SKM-1 (cell line): ENCODE measurements around the gene SUMF1.

Source experiments
- DNase-seq: peaks from one replicate; lab custom pipeline; 2025; ENCODE audit not compliant: unreplicated experiment; lab: John Stamatoyannopoulos, UW

SUMF1 gene

GRCh38 chr3:4497843-4498324 lies 30.8 kb upstream of the SUMF1 start:
- no peak for DNase-seq

DNA sequence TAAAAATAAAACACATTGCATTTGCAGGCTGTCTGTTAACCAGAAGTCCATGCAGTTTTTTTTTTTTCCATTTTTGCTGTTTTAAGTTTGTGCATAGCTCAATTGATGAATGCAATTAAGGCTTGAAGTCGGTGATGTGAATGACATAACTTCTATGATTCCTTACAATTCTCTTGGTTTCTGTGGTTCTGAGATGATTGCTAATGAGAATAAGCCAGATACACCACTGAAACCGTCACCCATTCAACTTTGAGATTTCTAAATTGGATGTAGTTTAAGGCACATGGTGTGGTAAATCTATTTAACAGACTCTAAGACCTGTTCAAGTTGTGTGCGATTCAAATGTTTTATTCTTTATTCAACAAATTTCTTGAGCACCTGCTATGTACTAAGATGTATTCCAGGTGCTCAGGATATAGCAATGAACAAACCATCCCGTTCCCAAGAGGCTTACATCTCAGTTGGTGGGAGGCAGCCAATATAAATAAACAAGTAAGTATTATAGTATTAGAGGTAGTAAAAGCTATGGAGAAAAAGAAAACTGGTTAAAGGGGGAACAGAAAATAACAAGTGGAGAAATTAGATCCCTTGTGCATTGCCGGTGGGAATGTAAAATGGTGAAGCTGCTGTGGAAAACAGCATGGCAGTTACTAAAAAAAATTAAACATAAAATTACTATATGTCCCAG lies 30.1 kb upstream of the SUMF1 start:
- no peak for DNase-seq

- no peak for DNase-seq
Measured at GRCh38 chr3:4496087-4496452, 29.0 kb upstream of the SUMF1 start.

DNA sequence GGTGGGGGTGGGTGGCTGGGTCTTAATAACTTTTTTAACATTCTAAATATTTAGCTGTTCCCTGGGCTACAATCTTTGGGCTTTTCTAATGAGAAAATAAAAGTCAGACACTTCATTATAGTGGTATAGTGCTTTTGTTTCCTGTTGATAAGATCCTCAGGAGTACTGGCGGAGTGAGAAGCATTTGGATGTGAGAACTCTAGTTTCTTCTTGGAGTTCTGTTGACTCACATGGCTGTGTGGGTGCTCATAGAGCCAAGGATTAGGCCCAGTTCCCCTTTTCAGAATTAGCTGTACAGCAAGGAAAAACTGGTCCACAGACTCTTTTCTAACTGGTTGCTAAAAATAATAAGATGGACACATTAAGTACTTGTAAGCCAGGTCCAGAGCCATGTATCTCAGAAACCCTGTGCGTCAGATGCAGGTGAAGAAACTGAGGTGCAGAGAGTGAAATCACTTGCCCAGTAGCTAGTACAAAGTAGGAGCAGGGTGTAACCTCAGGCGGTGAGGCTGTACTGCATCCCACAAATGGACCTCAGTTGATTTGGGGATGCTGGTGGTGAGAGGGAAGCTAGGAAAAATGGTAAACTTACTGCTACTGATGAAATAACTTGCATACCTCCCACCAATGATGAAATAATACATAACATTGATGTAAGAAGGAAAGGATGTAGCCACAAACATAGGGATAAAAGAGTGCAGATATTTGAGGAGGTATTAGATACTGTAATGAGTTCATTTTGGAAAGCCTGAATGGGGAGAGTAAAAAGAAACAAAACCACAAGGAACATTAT lies 28.4 kb upstream of the SUMF1 start:
- no peak for DNase-seq

DNA sequence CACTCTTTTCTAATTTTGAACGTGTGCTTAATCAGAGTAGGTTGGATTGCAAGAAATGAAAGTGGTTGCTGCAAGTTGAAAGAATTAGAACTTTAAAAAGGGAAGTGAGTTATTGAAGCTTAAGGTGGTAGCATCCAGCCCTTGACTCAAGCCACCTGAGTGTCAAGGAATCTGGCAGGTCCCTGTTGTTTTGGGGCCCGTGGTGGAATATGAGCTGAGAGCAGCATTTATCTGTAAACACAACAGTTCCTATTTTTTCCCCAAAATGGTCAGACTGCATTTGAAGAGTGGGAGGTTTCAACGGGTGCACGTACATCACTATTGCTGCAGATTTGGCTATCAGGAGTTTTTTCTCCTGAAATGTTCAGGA lies 27.8 kb upstream of the SUMF1 start:
- DNase-seq, result no peak

GRCh38 chr3:4493941-4494894 lies 27.1 kb upstream of the SUMF1 start:
- no peak for DNase-seq

DNA sequence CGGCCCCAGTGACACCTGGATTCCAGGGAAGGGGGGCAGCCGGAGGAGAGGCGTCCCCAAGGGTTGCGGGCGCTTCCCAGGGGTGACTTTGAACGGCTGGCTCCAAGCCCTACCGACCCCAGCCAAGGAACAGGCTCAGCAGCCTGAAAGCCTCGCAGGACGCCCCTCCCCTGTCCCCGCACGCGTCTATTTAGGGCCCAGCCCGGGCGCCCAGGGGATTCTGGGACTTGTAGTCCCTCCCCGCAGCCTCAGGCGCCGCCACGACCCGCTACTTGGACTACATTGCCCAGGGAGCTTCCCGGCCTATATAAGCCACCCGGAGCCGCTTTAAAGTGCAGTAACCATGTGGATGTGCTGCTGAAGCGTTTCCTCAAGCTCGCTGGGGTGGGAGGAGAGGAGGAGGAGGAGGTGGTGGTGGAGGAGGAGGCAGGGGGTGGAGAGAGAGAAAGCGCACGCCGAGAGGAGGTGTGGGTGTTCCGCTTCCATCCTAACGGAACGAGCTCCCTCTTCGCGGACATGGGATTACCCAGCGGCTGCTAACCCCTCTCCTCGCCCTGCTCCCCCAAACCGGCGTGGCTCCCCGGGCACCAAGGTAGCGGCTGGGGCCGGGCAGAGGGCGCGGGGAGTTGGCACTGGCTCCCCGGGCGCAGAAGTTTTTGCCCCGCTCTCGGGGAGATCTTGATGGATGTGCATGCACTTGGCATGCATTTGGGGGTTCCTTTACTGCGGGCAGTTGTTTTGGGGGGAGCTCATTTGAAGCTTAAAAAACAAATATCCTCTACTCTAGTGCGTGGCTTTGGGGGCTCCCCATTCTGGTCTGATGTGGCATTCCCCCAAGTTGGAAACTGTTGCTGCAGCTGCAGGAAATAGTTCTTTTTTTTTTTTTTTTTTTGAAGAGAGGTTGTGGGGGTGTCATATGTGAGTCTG lies 26.2 kb upstream of the SUMF1 start, which contains the start of gene ITPR1:
ITPR1 (plus strand) TSS at position 335 of the 927 bp plus-strand sequence. CDS start 23,144 bp downstream, outside the sequence.
- peak; percentile 97 for DNase-seq

DNA sequence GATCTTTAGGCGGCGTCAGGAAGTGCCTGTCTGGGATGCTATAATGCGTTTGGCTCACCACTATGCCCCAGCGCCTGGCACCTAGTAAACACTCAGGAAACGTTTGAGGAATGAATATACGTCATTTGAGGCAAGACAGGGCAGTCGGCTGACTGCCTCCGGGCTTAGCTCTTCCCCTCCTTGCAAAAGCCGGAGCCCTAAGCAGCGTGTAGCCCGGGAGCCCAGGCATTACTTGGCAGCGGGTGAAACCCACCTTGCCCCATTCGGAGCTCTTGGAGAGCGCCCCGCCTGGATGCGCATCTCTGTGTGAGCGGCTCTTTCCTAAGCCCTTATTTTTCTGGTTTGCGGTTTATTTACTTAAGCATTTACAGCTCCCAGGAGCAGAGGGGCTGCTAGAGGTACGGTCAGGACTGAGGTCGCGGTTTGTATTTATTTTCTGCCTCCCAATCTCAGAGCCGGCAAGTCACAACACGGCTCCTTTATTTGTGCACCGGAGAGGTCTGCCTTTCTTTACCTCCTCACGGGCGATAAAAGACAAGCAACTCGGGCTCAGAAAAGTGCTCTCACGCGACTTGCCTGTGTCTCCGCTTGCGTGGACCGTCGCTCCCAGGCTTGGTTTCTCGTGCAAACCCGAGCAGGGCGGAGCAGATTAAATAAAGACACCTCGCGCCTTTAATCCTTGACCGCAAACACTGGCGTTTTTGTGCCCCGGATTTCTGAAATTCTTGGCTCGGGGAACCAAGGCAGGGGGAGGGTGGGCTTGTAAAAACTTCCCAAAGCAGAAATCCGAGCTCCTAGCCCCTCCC lies 25.3 kb upstream of the SUMF1 start:
- peak; percentile 47 for DNase-seq

DNA sequence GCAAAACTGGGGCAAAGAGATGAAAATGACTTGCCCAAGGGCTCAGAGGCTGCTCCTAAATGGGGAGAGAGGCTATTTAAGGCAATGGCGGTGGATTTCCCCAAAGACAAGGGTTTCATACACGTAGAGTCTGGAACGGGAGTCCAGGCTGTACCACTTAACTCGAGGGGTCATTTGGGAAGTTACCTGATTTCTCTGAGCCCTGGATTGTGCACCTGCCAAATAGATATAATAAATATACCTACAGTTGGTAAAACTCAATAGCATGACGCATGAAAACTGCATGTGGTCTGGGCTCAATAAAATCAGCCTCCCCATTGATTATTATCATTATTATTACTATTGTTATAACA lies 24.8 kb upstream of the SUMF1 start:
- DNase-seq, result no peak

DNA sequence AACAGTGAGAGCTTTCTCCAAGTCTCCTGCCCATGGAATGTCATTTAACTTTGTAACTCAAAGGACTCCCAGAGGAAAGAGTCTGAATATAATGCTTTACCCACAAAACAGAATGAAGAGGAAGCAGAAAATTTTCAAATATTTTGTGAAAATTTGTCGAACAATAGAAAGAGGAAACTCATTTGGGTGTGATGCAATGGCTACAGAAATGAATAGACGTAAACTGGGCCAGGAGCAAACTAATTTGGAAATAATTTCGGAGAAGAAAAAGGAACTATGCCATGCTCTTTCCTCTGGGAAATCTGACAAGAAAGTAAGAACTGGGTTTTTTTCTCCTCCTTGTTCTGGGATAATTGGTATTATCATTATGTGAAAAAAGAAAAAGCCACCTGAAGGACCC lies 11.2 kb upstream of the SUMF1 start:
- peak; percentile 63 for DNase-seq

GRCh38 chr3:4476496-4476895 lies 9.4 kb upstream of the SUMF1 start:
- DNase-seq, result no peak

- DNase-seq, result no peak
Measured at GRCh38 chr3:4475804-4476203, 8.7 kb upstream of the SUMF1 start.

DNA sequence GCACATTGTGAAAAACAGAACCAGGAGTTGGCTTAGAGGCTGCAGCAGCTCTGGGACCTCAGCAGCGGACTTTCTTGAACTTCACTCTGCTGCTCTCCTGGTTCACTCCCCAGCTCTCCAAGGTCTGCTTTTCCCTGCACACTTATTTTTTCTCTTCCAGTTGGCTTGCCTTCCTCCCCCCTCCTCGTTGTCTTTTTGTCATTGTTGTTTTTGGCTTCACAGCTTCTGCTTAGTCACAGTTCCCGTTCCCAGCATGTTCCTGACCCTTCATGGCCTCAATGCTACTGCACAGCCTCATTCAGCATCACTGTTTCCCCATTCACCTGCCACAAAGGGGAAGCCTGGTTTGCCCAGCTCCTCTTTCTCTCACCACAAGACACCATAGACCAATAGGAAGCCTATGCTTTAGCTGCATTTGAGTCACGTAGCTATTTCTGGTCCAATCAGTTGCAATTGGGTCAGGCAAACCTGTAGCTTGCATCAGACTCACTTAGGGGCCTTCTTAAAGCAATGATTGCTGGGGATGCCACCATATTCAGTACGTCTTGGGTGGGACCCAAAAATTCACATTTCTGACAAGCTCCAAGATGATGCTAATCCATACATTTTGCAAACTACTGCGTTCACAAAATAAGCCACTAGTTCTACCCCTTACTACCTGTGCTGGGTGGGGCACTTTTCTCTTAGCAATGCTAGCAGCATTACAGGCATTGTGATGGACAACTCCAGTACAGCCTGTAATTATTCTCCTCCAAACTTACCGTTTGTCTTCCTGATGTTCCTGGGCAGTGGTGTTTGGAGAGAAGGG lies 7.8 kb upstream of the SUMF1 start:
- peak; percentile 98 for DNase-seq

DNA sequence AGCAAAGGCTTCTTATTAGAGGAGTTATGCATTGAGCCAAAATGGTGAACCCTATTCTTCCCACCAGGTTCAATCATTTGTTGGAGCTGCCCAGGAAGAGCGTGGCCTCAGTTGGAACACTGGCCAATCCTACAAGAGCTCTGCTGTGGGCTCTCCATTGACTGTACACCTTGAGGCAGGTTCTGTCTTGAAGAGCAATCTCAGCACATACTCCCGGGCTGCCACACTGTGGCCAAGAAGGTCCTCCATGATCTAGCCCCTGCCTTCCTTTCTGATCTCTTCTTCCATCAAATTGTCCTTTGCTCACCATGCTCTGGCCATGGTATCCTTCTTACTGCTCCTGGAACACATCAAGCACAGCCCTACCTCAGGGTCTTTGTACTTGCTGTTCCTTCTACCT lies 5.7 kb upstream of the SUMF1 start:
- DNase-seq, result no peak

GRCh38 chr3:4472312-4472711 lies 5.2 kb upstream of the SUMF1 start:
- no peak for DNase-seq

- no peak for DNase-seq
Measured at GRCh38 chr3:4471907-4472306, 4.8 kb upstream of the SUMF1 start.

GRCh38 chr3:4467522-4467867 lies 426 bp upstream of the SUMF1 start:
- no peak for DNase-seq

GRCh38 chr3:4464576-4464975 lies 2.5 kb downstream of the SUMF1 start:
- DNase-seq, result no peak
